Right atrium auricular region (tissue), 2 donors: ENCODE data around the gene INCENP. TPM values are rescaled to one million over a fixed set of nuclear protein-coding genes. Genes with fewer than 3 reads are reported as not detected.

Experiments
- DNase-seq: peaks from one replicate; pipeline ENCODE4 v3.0.0-alpha.2; 2019; ENCODE audit warnings: low spot score
- H3K27ac ChIP-seq, 2 donors: fragments of 200-600 bp; sonication (generic); 1 replicate in 1 of 2; 2 replicates in 1 of 2; pipeline ENCODE4 v1.5.1; 2016 to 2019
- H3K27me3 ChIP-seq, 2 donors: fragments of 200-600 bp; sonication (generic); one replicate each; pipeline versions ENCODE4 v1.5.1 to v1.6.0; 2017 to 2019
- H3K36me3 ChIP-seq: fragments of 200-600 bp; sonication (generic); one replicate; pipeline ENCODE4 v1.5.1; 2016
- H3K4me1 ChIP-seq, 2 donors: fragments of 200-600 bp; sonication (generic); one replicate each; pipeline versions ENCODE4 v1.5.1 to v1.6.0; 2017 to 2019
- H3K4me3 ChIP-seq, 2 donors: fragments of 200-600 bp; sonication (generic); 1 replicate in 1 of 2; 2 replicates in 1 of 2; pipeline ENCODE4 v1.5.1; 2017 to 2019; ENCODE audit warnings: mild to moderate bottlenecking in 1 of 2, moderate library complexity in 1 of 2
- H3K9me3 ChIP-seq, 2 donors: fragments of 200-600 bp; sonication (generic); one replicate each; pipeline ENCODE4 v1.5.1; 2019
- CTCF ChIP-seq, 2 donors: fragments of 200-600 bp; sonication (generic); IDR thresholded peaks; one replicate each; pipeline ENCODE4 v1.5.1; 2019; ENCODE audit warnings: antibody characterized with exemption in 2 of 2
- total RNA-seq, 2 donors: library from RNA; depleted of rRNA; stranded (reverse); fragments of >200 nt; gene quantifications; one replicate each; pipeline ENCODE4 v1.1.0, GENCODE V29; 2016

INCENP gene
- total RNA-seq, 2 donors from 2014 or later = 8.1 to 8.5 TPM

GRCh38 chr11:62129590-62130282, 5.9 kb downstream of the INCENP start:
- Histone ChIP-seq H3K27me3 (no peaks in the 10 kb centered on the region), H3K4me3 (no peak overlapping the region), H3K36me3 (peaks cover 9% of the 10 kb centered on the region), H3K4me1 (peaks cover 0 to 10% of the 10 kb centered on the region in 2 donors), H3K9me3 (no peaks in the 10 kb centered on the region), H3K27ac (no peak overlapping the region)
- no peak for DNase-seq
- TF ChIP-seq CTCF (IDR thresholded peaks at IDR 0.05) = no peak

GRCh38 chr11:62130283-62131169, 6.7 kb downstream of the INCENP start:
- peaks cover 0 to 3% of the 10 kb centered on the region in 2 donors for H3K4me1 ChIP-seq
- H3K4me3 ChIP-seq = no peak overlapping the region
- no peaks in the 10 kb centered on the region for H3K27me3 ChIP-seq
- DNase-seq = no peak
- TF ChIP-seq CTCF (IDR thresholded peaks at IDR 0.05) = no peak
- H3K27ac ChIP-seq = no peak overlapping the region
- H3K9me3 ChIP-seq = no peaks in the 10 kb centered on the region
- H3K36me3 ChIP-seq = peaks cover 9% of the 10 kb centered on the region

GRCh38 chr11:62131170-62131464, 7.3 kb downstream of the INCENP start:
- no peak for DNase-seq
- no peak for TF ChIP-seq CTCF (IDR thresholded peaks at IDR 0.05)
- no peaks in the 10 kb centered on the region for H3K27me3 ChIP-seq
- H3K36me3 ChIP-seq = peaks cover 9% of the 10 kb centered on the region
- no peaks in the 10 kb centered on the region for H3K9me3 ChIP-seq
- H3K4me1 ChIP-seq = no peaks in the 10 kb centered on the region
- H3K27ac ChIP-seq = no peak overlapping the region
- no peak overlapping the region for H3K4me3 ChIP-seq

- no peaks in the 10 kb centered on the region for H3K9me3 ChIP-seq
- no peak overlapping the region for H3K4me3 ChIP-seq
- no peaks in the 10 kb centered on the region for H3K4me1 ChIP-seq
- TF ChIP-seq CTCF (IDR thresholded peaks at IDR 0.05) = no peak
- no peaks in the 10 kb centered on the region for H3K27me3 ChIP-seq
- DNase-seq = no peak
- H3K27ac ChIP-seq = no peak overlapping the region
- H3K36me3 ChIP-seq = peaks cover 9% of the 10 kb centered on the region
These were observed 8.4 kb downstream of the INCENP start for GRCh38 chr11:62132191-62132590.

GRCh38 chr11:62132689-62133293, 9.0 kb downstream of the INCENP start:
- Histone ChIP-seq H3K36me3 (peaks cover 9% of the 10 kb centered on the region), H3K27ac (no peak overlapping the region), H3K4me3 (no peak overlapping the region), H3K27me3 (no peaks in the 10 kb centered on the region), H3K9me3 (no peaks in the 10 kb centered on the region), H3K4me1 (no peaks in the 10 kb centered on the region)
- no peak for DNase-seq
- no peak for TF ChIP-seq CTCF (IDR thresholded peaks at IDR 0.05)
